Central memory CD4-positive, alpha-beta T cell (primary cell): ENCODE data around the gene SLX9.

Source experiments
- DNase-seq: peaks from one replicate; pipeline ENCODE4 v3.0.0; 2022
- total RNA-seq, 3 experiments: gene quantifications; one replicate each; lab custom pipeline; 2026; lab: John Stamatoyannopoulos, UW

The SLX9 gene
- total RNA-seq: 8.3 to 44.0 (median 12.8) reads per million in 3 experiments

GRCh38 chr21:44939532-44940115, at the start of gene SLX9:
SLX9 (plus strand) TSS chr21:44940029; CDS start chr21:44940058, 29 bp downstream.
- DNase-seq: peak; percentile 73

- DNase-seq: no peak
These were observed 49.4 kb upstream of the SLX9 start for GRCh38 chr21:44890338-44890931.

GRCh38 chr21:44890961-44891541, 48.8 kb upstream of the SLX9 start:
- DNase-seq: no peak

GRCh38 chr21:44891631-44892031, 48.2 kb upstream of the SLX9 start:
- DNase-seq: no peak

- no peak for DNase-seq
These were observed 47.7 kb upstream of the SLX9 start for GRCh38 chr21:44892095-44892494.

GRCh38 chr21:44892536-44893277, 47.1 kb upstream of the SLX9 start:
- DNase-seq: peak; percentile 70

- no peak for DNase-seq
These were observed 46.6 kb upstream of the SLX9 start for GRCh38 chr21:44893278-44893556.

GRCh38 chr21:44893948-44894656, 45.7 kb upstream of the SLX9 start:
- DNase-seq: no peak

GRCh38 chr21:44894687-44895302, 45.0 kb upstream of the SLX9 start:
- no peak for DNase-seq

- DNase-seq: no peak
These were observed 44.0 kb upstream of the SLX9 start for GRCh38 chr21:44895859-44896258.

- no peak for DNase-seq
These were observed 43.1 kb upstream of the SLX9 start for GRCh38 chr21:44896561-44897286.

- DNase-seq: no peak
These were observed 42.4 kb upstream of the SLX9 start for GRCh38 chr21:44897326-44898010.

GRCh38 chr21:44898011-44898488, 41.8 kb upstream of the SLX9 start:
- no peak for DNase-seq

- DNase-seq: no peak
These were observed 40.7 kb upstream of the SLX9 start for GRCh38 chr21:44898851-44899767.

- no peak for DNase-seq
These were observed 39.9 kb upstream of the SLX9 start for GRCh38 chr21:44899768-44900558.

- DNase-seq: no peak
These were observed 39.1 kb upstream of the SLX9 start for GRCh38 chr21:44900559-44901251.

GRCh38 chr21:44901391-44902074, 38.3 kb upstream of the SLX9 start:
- DNase-seq: no peak
